ENCODE results near the gene SPINT3. TPM values are rescaled to one million over a fixed set of nuclear protein-coding genes. Genes with fewer than 3 reads are reported as not detected.

SPINT3 gene
- total RNA-seq, 1 donor from 2014 or later: not detected

- H3K27me3 Mint-ChIP-seq (ENCODE audit: low read depth): peaks cover 21% of the 10 kb centered on the region
- peaks cover 6% of the 10 kb centered on the region for H3K4me1 Mint-ChIP-seq
- H3K9me3 Mint-ChIP-seq: no peaks in the 10 kb centered on the region
- TF ChIP-seq CTCF (conservative IDR thresholded peaks at IDR 0.05): no peak
- H3K27ac Mint-ChIP-seq (ENCODE audit: unreplicated experiment): no peak overlapping the region
- H3K4me3 Mint-ChIP-seq: no peak overlapping the region
- no peaks in the 10 kb centered on the region for H3K36me3 Mint-ChIP-seq (ENCODE audit: low read depth)
- no peak for DNase-seq (ENCODE audit: low read depth, low spot score)
These were observed 49.7 kb downstream of the SPINT3 start for GRCh38 chr20:45465491-45466266.

GRCh38 chr20:45463709-45464108 is 51.7 kb downstream of the SPINT3 start:
- no peaks in the 10 kb centered on the region for H3K4me1 Mint-ChIP-seq
- H3K27me3 Mint-ChIP-seq (ENCODE audit: low read depth): peaks cover 9% of the 10 kb centered on the region
- no peak overlapping the region for H3K27ac Mint-ChIP-seq (ENCODE audit: unreplicated experiment)

GRCh38 chr20:45462711-45463509 is 52.5 kb downstream of the SPINT3 start:
- Mint-ChIP-seq H3K9me3 (no peaks in the 10 kb centered on the region), H3K27ac (ENCODE audit: unreplicated experiment) (no peak overlapping the region), H3K36me3 (ENCODE audit: low read depth) (no peaks in the 10 kb centered on the region), H3K4me1 (no peaks in the 10 kb centered on the region), H3K27me3 (ENCODE audit: low read depth) (peaks cover 5% of the 10 kb centered on the region), H3K4me3 (no peak overlapping the region)
- no peak for TF ChIP-seq CTCF (conservative IDR thresholded peaks at IDR 0.05)
- DNase-seq (ENCODE audit: low read depth, low spot score): no peak

More at GRCh38 chr20:45463709-45464108, 51.7 kb downstream of the SPINT3 start:
- no peaks in the 10 kb centered on the region for H3K9me3 Mint-ChIP-seq
- DNase-seq (ENCODE audit: low read depth, low spot score): no peak
- H3K36me3 Mint-ChIP-seq (ENCODE audit: low read depth): no peaks in the 10 kb centered on the region
- no peak overlapping the region for H3K4me3 Mint-ChIP-seq
- no peak for TF ChIP-seq CTCF (conservative IDR thresholded peaks at IDR 0.05)

Other genes starting within 250 kb of the SPINT3 start
- gene RBPJL, start 208.8 kb downstream of the SPINT3 start, total RNA-seq: not detected in 2 replicates
- gene MATN4, start 207.3 kb downstream of the SPINT3 start, total RNA-seq: 0.18 TPM in 1 of 2 replicates, not detected in the other
- gene SDC4, start 167.2 kb downstream of the SPINT3 start, total RNA-seq: 11.4 and 11.5 TPM in 2 replicates
- gene SYS1, start 152.5 kb downstream of the SPINT3 start, total RNA-seq: 24.6 and 25.7 TPM in 2 replicates
- gene TP53TG5, start 137.3 kb downstream of the SPINT3 start, total RNA-seq: not detected in 2 replicates
- 18.1 and 18.2 TPM in 2 replicates for gene DBNDD2, start 107.3 kb downstream of the SPINT3 start, total RNA-seq
- gene PIGT, start 99.5 kb downstream of the SPINT3 start, total RNA-seq: 64.8 and 67.4 TPM in 2 replicates
- gene WFDC2, start 45.9 kb downstream of the SPINT3 start, total RNA-seq: 7.4 and 8.7 TPM in 2 replicates
- not detected in 2 replicates for gene WFDC6, start 23.9 kb upstream of the SPINT3 start, total RNA-seq
- not detected in 2 replicates for gene EPPIN, start 31.8 kb upstream of the SPINT3 start, total RNA-seq
- not detected in 2 replicates for gene WFDC8, start 63.7 kb upstream of the SPINT3 start, total RNA-seq
- gene WFDC10A, start 114.1 kb upstream of the SPINT3 start, total RNA-seq: not detected in 2 replicates
- not detected in 2 replicates for gene WFDC9, start 115.7 kb upstream of the SPINT3 start, total RNA-seq
- not detected in 2 replicates for gene WFDC11, start 154.6 kb upstream of the SPINT3 start, total RNA-seq
- gene WFDC13, start 186.4 kb upstream of the SPINT3 start, total RNA-seq: not detected in 2 replicates
- gene WFDC10B, start 189.4 kb upstream of the SPINT3 start, total RNA-seq: not detected in 2 replicates
- gene SPINT4, start 206.7 kb upstream of the SPINT3 start, total RNA-seq: not detected in 2 replicates

Data from neural crest cell (in vitro differentiated cells).